GM18873 (cell line): ENCODE data around the gene TMCC3.
"Not testable (repeated sequence)": the region's sequence is repeated elsewhere in the genome, so short reads cannot be mapped to it uniquely, and the experiment has no call there.

Source experiments
- ATAC-seq: cut with Tn5 transposase; IDR thresholded peaks from one replicate; pipeline ENCODE4 v1.9.1; 2021; ENCODE audit warnings: mild to moderate bottlenecking, moderate library complexity, moderate number of reproducible peaks; ENCODE audit not compliant: unreplicated experiment, low FRiP score

Gene TMCC3

DNA sequence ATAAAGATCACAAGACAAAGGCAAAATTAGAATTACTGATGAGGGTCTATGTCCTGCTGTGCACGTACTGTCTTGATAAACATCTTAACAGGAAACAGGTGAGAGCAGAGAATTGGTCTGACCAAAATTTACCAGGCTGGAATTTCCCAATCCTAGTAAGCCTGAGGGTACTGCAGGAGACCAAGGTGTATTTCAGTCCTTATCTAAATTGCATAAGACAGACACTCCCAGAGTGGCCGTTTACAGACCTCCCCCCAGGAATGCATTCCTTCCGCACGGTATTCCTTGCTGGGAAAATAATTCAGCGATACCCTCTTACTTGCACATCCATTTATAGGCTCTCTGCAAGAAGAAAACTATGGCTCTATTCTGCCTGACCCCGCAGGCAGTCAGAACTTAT is 43.5 kb downstream of the TMCC3 start:
- not testable (repeated sequence) for ATAC-seq

DNA sequence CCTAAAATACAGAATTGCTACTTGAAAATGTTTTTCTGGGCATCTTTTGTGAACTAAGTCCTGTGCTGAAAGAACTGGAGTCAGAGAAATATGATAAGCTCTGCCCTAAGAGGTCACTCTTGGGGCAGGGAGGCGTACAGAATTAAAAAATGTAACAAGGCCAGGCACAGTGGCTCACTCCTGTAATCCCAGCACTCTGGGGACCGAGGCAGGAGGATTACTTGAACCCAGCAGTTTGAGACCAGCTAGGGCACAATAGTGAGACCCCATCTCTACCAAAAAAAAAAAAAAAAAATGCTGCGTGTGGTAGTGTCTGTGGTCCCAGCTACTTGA is 46.0 kb downstream of the TMCC3 start:
- ATAC-seq: no peak

DNA sequence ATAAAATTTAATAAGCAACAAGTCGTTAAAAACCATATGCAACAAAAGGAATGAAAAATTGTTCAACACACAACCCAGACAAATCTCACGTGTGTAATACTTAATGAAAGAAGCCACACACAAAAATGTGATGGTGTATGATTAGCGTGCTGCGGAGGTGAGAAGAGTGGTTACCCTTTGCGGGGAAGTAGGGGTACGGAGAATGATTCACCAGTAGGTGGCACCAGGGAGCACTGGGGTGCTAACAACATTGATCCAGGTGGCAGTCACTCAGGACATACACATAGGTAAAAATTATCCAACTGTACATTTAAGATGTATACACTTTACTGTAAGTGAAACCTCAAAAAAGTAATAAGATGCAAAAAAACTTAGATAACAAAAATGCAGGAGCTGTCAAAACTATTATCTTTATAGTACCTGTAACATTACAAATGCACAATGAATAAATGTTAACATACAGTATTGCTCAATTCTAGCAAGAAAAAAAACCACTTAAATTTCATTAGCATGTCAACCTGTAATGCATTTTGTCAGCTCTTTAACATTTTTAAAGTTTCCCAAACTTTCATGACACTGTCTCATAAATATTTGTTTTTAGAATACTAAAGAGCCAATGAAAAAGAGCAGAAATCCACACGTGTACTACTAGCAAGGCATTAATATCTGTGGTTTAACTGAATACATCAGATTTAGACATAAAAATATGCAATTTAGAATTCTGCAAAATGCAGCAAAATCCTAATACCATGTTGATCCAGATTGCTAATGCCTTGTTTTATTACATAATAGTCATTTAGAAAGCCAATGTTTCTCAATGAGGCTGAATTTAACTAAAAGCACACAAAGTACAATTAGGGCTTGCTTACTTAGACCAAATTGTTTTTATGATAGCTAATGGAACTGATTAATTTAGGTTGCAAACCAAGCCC is 46.7 kb downstream of the TMCC3 start:
- no peak for ATAC-seq

DNA sequence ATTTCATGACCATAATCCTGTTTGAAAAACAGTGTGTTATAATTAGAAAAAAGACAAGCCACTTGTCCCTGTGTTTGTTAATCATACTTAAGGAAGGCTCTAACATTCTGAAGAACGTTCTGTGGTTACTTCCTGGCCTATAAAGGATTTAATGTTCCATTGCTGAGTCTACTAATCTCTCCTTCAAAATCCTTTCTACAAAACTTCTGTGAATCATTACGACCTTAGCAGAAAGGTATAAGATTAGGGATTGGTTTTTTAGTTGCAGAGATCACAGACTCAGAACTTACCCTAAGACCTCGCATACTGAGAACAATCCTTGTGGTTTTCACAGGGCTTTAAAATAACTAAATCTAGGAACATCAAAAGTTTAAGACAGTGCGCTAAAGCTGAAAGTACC is 48.3 kb downstream of the TMCC3 start:
- ATAC-seq: no peak

DNA sequence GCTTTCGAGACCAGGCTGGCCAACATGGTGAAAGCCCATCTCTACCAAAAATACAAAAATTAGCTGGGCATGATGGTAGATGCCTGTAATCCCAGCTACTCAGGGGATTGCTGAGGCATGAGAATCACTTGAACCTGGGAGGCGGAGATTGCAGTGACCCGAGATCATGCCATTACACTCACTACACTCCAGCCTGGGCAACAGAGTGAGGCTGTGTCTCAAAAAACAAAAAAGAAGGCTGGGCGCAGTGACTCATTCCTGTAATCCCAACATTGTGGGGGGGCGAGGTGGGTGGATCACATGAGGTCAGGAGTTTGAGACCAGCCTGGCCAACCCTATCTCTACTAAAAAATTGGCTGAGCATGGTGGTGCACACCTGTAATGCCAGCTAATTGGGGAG is 49.0 kb downstream of the TMCC3 start:
- not testable (repeated sequence) for ATAC-seq

DNA sequence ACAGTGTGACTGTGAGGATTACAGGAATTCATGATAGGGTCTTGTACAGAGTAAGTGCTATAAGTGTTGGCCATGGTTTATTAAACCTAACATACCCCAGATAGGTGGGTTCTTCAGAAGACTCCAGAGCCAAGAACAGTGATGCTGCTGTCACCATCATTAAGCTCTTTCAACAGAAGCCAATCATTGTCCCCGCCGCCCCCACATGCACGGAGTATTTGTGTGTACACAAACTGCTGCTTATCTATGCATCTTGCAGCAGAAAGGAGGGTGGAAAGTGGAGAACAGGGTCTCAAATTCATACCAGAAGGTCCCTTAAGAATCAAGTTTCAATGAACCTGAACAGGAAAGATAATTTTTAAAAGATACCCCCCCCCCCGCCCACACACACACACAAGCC is 51.2 kb downstream of the TMCC3 start:
- ATAC-seq: no peak

DNA sequence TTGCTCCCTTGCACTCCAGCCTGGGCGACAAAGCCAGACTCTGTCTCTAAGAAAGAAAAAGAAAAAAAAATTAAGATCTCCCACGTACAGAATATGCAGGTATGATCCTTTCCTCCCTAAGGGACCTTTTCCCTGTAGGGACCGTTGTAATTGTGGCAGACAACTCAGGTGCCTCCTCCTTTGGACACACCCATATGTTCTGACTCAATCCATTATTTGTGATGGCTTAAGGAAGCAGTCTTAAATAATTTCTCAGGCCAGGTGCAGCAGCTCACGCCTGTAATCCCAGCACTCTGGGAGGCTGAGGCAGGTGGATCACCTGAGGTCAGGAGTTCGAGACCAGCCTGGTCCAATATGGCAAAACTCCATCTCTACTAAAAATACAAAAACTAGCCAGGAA is 53.1 kb downstream of the TMCC3 start:
- no peak for ATAC-seq

DNA sequence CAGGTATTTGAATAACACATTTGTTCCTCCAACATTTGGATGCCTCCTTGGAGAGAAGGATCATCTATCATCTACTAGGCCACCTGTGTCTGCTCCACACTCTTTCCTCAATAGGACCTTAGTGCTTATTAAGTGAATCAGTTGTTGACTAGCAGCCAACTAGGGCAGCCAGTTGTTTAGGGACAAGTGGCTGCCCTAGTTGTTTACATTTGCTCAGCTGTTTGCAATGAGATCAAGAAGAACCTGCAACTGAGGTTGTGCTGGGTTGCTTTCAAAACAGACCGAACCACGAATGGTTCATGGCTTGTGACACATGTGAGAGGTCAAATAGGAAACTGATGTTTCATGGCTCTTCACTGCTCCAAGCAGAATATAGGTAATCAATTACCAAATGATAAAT is 53.8 kb downstream of the TMCC3 start:
- ATAC-seq: no peak

DNA sequence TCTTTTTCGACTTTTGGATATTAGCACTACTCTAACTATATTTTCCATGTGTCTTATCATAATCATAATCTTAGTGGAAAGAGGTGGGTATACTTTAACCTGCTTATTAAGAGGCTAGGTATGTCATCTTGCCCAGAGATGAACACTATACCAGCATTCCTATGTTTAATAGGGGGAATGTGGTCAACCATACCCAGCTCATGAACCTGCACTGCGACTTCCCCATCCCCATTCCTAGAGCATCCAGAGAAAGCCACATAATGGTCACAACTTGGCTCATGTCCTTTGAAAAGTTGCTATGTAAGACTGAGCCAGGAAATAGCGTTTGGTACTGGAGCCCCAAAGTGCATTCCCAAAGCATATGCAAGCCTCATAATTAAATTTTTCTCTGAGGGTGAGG is 55.2 kb downstream of the TMCC3 start:
- no peak for ATAC-seq

DNA sequence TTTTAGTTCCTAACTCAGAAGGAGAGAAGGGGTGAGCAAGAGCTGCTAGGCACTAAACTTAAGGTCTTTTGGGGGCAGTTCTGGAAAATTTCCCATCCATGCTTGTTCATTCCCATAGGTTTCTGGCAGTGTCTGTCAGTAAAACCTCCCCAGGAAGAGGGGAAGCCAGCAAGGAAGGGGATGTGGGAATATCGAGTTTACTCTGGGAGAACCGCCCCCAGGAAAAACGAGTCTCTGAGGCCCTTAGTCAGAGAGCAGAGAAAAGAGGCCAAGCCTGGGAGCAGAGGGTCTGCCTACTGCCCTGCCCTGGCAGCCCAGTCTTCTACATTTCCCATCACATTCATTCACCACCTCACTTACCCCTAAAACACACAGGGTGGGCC is 55.9 kb downstream of the TMCC3 start:
- no peak for ATAC-seq

DNA sequence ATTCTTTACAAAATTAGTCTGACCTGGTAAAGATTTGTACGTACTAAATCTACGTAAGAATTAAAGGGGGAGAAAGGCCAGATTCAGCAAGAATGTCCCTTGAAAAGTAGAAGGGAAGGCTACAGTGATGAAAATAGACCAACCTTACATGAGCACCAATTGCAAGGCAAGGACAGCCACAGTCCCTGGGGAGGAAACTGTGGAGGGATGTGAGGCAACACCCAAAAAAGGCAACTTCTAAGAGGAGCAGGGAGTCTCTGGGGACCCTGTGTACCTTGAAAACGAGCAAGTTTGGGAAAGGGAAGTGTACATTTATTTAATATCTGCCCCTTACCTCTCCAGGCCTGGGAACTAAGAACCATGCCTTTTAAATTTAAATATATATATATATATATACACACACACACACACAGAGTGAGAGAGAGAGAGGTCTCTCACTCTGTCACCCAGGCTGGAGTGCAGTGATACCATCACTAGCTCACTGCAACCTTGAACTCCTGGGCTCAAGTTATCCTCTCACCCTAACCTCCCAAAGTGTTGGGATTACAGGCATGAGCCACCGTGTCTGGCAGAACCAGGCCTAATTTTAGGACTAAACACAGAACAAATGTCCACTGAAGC is 56.4 kb downstream of the TMCC3 start:
- no peak for ATAC-seq

DNA sequence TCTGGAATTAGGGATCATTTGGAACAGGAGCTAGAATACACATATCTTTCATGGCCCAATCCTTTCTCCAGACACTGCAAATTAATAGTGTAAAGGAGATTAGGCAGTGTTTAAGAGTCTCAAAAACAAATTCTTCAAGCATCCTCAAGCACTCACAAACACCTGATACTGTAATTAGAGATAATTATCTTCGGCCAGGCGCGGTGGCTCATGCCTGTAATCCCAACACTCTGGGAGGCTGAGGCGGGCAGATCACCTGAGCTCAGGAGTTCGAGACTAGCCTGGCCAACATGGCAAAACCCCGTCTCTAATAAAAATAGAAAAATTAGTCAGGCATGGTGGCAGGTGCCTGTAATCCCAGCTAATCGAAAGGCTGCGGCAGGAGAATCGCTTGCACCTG is 57.6 kb downstream of the TMCC3 start:
- ATAC-seq: not testable (repeated sequence)

DNA sequence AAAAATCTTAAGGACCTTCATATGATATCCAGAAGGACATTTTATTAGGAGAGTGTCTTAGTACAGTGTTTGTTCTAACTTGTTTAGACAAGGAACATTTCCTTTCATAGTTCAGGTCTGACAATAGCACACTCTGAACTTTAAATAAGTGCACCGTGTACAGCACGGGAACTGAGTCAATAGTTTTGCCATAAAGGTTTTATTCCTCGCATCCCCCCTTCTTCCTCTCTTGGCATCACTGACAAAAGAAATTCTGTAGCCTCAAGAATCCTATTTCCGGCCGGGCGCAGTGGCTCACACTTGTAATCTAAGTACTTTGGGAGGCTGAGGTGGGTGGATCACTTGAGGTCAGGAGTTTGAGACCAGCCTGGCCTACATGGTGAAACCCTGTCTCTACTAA is 58.3 kb downstream of the TMCC3 start:
- ATAC-seq: no peak

DNA sequence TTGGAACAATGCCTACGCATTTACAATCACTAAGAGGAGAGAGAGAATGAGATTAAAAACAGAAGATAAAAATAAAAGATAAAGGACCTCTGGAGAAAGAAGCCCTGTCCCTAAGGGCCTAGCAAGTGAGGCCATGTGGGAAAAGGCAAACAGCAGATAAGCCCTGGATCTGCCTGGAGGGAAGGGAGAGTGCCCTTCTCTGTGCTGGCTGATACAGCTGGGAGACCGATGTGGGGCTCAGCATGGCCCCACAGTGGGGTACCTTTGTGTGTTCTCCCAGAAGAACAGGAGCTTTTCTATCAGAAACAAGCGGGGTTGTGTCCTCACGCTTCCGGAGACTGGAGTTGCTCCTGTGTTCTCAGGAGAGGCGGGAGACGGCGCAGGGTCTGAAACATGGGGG is 59.9 kb downstream of the TMCC3 start:
- ATAC-seq: no peak

DNA sequence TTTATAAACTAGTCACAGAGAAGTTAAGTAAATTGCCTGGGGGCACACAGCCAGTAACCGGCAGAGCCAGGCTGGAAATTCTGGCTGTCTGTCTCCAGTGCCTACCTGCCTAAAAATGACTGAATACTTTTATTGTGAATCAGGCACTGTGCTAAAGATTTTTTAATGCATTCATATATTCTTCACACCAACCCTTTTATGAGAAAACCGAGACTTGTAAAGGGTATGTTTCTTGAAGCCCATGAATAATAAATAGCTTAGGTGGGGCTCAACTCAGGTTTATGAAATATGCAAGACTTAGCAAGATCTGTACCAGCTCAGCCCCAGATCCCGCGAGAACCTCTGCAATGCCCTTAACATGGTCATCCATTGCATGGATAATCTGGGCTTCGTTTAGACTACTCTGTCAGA is 60.8 kb downstream of the TMCC3 start:
- no peak for ATAC-seq

DNA sequence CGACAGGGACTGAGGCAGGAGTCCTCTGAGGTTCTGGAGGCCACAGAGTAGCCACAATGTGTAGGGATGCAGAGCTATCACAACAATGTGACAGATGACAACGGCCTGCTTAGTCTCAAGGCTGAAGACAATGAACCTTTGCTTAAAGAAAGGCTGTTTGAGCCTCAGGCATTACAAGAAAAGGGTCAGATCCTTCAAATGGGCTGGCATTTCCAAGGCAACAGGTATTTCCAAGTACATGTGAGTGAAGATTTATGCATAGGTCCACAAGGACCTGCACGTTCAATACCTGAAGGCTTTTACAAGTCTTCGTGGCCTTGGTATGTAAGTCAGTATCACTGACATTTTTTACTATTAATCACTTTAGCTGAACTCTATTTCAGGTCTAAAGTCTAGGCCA is 62.0 kb downstream of the TMCC3 start:
- ATAC-seq: no peak

DNA sequence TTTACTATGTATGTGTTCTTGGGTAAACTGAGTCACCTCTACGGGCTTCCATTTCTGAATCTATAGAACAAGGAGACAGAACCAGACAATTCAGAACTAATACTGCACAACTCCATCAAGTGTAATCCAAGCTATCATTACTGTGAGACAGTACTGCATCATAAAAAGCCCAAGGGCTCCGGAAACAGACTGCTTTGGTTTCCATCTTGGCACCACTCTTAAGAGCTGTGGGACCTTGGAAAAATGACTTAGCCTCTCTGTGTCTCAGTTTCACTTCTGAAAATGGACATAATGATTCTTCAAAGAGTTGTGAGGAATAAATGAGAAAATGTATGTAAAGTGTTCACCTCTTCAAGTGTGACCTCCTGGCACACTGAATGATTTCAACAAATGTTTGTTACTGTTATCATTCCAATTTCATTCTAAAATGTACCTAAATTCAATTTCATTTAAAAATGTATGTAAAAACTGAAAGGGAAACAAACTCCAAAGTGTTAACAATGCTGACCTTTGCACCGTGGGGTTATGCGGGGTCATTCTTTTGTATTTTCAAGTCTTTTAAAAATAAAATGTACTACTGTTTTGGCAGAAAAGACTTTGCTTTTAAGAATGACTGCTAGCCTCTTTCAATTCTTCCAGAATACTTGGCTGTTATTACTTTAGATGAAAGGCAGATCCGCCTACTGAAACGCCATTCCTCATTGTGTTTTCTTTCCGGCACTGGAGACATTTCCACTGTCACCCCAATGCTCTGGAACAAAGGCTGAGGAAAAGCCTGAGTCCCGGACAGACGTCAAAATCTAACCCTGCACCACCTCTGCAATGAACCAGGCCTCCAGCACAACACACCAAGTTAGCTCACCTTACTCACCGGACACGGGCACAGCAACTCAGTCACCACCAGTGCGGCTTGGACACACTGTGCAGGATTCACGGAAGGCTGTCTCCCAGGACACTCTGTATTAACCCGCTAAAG is 62.8 kb downstream of the TMCC3 start:
- ATAC-seq: no peak

DNA sequence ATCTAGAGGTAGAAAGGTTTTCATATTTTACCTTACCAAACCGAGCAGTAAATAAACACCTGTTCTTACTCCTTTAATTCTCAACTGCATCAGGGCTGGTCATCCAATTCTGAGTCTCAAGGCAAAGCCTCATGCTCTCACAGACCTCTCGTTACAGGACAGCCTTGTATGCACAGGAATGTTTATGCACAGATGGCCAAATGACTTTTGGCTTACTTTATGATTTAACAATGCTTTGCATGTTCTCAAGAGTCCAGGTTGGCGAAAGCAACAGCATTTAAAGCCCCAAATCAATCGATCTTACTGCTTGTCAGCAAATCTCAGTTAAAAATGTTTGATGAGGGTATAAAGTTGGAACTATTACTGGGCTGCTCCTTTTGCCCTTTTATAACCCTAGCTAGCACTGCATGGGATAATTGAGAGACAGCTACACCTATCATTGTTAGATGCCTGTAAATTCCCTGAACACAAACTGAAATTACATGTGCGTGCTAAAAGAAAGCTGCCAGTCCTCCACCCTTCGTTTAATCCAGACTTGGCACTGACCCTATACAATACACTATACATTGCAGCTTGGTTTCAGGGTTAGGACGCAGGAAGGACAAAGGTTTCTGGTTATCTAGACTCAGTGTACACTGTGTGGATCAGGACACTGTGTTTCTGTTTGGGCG is 63.6 kb downstream of the TMCC3 start:
- no peak for ATAC-seq

DNA sequence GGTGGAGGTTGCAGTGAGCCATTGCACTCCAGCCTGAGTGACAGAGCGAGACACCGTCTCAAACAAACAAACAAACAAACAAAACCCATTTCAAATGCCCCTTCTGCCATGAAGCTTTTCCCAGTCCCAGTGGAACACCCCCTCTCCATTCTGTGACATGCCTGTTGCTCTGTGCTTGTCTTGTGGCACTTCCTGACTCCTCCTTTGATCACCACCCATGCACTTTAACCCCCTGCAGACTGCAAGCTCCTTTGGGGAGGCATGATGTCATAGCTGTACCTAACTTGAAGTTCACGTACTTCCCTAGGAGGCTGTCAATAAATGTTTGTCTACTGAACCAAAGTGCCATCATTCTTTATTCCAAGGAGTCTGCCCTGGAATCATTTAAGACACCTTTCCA is 64.7 kb downstream of the TMCC3 start:
- no peak for ATAC-seq

DNA sequence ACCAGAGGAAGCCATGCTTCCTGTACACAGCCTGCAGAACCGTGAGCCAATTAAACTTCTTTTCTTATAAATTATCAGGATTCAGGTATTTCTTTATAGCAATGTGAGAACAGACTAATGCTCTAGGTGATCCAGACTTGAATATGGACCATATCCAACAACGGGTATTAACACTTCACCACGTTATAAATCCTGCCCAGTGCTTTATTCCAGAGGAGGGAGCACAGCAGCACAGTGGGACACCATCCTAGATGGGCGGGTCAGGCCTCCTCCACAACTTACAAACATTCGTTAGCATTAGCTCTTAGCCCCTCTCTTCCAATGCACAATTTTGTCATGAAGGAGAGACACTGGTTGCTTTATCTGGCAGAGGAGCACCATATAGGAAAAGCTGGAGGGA is 66.0 kb downstream of the TMCC3 start:
- ATAC-seq: no peak

DNA sequence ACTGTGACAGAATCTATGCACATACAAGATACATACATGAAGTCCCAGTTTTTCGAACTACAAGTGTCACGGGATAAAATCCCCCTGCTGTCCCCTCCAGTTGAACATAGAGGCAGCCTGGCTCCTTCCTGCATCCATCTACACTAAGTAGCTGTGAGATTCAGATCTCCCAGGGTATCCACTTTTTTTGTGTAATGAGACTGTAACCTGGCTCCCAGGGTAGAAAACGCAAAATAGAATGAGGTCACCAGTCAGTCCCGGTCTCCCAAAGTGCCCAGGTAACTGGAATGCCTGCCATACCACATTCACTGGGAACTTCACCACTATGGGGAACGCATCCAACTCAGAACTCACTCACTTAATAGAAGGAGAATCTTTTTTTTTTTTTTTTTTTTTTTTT is 67.8 kb downstream of the TMCC3 start:
- ATAC-seq: no peak
